D721Med (cell line): ENCODE data around the gene AGTR1.

Experiments
- DNase-seq: peaks from one replicate; pipeline ENCODE4 v3.0.0; 2011; ENCODE audit warnings: low spot score; ENCODE audit not compliant: insufficient read length
- FAIRE-seq: peaks from 2 replicates; lab custom pipeline; 2011; peaks lifted over from hg19 to GRCh38; lab: Jason Lieb, UNC
- TF ChIP-seq, protein P1 (sequence below): IDR thresholded peaks from 2 replicates; pipeline ENCODE4 v1.5.1; 2012; ENCODE audit warnings: mild to moderate bottlenecking, control low read depth; ENCODE audit not compliant: insufficient read depth; ENCODE audit errors: missing control alignments

Gene AGTR1

GRCh38 chr3:148790851-148791735 lies 93.4 kb downstream of the AGTR1 start:
- TF ChIP-seq, protein P1, sequence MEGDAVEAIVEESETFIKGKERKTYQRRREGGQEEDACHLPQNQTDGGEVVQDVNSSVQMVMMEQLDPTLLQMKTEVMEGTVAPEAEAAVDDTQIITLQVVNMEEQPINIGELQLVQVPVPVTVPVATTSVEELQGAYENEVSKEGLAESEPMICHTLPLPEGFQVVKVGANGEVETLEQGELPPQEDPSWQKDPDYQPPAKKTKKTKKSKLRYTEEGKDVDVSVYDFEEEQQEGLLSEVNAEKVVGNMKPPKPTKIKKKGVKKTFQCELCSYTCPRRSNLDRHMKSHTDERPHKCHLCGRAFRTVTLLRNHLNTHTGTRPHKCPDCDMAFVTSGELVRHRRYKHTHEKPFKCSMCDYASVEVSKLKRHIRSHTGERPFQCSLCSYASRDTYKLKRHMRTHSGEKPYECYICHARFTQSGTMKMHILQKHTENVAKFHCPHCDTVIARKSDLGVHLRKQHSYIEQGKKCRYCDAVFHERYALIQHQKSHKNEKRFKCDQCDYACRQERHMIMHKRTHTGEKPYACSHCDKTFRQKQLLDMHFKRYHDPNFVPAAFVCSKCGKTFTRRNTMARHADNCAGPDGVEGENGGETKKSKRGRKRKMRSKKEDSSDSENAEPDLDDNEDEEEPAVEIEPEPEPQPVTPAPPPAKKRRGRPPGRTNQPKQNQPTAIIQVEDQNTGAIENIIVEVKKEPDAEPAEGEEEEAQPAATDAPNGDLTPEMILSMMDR: no peak
- FAIRE-seq (no peak), DNase-seq (no peak)

DNA sequence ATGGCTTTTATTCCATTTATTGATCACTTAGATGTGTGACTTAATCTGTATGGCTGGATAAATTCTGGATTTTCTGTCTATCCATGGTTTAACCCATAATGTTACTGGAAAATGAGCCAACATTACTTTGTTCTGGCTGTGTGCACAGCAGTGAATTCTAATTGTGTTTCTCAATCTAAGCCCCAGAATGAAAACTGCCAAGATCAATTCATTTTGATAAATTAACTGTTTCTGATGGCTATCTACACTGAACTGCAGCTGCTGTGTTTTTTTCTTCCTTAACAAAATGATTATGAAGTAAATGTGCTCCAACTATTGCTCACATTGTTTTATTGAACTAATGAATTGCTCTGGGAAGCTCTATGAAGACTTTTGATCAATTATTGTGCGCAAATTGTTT lies 94.2 kb downstream of the AGTR1 start:
- TF ChIP-seq, protein P1: no peak
- FAIRE-seq: no peak
- DNase-seq: no peak

DNA sequence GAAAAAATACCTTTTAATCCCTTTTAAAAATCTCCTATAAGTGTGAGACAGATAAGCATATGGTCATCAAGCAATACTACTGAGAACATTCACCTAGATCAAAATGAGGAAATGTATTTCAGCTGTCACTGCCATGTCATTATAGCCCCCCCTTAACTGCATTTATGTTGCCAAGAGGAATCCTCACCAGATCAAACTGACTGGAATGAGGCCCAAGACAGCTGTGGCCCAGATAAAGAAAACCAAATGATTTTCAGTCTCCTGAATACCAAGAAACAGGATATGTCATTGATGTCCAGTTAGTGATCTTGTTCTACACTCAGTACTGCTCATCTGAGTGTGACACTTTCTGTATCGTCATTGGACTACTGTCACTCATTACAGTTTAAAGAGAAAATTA lies 94.8 kb downstream of the AGTR1 start:
- FAIRE-seq (no peak), DNase-seq (no peak)
- TF ChIP-seq, protein P1: no peak
